T follicular helper cell (primary cell): ENCODE results near the gene STAT1.

Experiments
- DNase-seq: peaks from one replicate; pipeline ENCODE4 v3.0.0-alpha.2; 2020; ENCODE audit warnings: low read depth

Gene STAT1

DNA sequence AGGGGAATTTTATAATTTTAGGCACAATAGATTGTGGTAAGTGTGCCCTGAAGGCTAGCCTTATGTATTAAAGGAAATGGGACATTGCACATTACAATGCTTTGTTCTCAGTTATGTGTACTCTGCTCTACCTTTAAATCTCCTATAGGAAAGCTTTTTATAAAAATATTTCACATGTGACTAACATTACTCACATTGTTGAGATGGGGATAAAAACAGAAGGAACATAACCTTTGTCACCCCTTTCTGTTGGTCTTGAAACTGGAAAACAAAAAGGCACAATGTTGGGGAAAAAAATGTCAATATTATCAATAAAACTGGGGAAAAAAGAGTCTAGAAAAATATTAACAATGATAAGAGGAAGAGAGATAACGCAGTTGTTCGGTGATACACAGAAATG, 17.3 kb upstream of the STAT1 start:
- DNase-seq, result no peak

DNA sequence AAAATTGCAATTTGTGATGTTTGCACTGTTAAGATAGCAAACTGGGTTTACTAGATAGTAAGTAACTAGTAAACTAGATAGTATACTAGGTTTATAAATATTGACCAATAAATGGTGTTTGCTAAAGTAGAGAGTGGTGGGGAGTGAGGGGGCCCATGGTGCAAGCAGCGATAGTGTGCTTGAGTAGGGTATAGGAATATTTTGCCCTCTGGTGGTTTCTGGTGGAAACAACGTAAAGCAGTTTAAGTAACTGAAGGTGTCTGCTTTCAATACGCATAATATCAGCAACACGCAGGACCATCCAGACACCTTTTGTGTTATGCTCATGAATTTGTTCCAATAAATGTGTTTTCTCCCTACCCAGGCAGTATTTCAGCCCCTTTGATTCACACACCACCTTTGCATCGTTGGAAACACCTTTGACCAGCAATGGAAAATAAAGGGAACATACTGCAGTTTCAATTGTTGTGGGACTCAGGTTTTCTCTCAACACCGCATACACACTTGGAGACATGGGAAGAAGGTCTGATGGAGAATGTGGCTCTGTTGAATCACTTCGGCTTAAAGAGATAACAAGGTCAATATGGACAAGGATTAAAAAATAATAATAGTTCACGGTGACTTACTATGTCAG, 16.7 kb upstream of the STAT1 start:
- no peak for DNase-seq

DNA sequence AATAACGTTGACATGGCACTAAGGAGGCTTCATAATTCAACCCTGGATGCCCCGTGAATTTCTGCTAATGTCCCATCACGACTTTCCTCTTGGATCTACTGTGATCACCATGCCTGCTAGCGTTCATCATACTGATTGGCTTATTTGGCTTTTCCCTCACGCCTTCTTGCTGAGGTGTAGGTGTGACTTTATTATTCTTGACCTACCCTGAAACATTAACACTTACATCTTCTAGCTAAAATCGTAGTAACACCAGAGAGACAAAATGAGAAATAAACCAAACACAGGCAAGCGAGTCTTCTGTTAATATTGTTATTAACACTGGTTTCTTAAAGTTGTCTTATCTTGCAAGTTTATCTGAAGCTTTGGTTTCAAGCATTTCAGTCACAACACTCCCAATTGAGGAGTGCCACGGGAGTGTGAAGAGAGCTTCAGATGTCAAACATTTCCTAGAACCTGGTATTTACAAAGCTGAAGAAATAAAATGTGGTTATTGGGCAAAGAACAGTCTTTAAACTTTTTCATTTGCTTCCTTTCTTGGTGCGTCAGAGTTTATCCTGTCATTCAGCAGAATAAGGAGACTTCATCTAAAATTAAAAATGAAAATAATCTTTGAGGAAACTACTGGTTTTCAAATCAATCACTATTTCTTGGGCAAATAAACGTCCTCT, 15.4 kb upstream of the STAT1 start:
- DNase-seq, result no peak

DNA sequence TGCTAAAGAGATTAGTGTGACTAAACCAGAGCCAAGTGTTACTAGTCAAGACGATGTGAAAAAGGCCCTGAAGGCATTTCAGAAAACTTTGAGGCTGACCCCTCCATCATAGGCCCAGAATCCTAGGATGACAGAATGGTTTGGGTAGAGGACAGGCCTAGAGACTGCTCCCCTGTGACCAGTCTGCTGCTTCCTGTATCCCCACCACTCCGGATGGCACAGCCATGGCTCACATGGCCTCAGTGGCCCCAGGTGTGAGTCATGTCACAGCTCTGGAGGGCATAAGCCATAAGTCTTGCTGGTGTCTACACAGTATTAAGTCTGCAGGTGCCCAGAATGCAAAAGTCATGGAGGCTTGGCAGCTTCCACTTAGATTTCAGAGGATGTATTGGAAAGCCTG, 12.4 kb upstream of the STAT1 start:
- DNase-seq, result no peak

DNA sequence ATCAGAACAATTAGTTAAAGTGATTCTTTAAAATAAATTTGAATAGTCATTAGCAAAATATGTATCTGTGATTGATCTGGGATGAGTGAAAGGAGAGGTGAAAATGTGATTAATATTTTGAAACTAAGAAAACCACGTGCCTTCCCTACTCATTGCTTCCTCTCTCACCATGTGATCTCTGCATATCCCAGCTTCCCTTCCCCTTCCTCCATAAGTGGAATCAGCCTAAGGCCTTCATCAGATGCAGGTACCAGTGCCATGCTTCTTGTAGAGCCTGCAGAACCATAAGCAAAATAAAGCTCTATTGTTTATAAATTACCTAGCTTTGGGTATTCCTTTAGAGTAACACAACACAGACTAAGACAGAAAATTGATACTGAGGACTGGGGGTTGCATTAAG, 11.2 kb upstream of the STAT1 start:
- no peak for DNase-seq

DNA sequence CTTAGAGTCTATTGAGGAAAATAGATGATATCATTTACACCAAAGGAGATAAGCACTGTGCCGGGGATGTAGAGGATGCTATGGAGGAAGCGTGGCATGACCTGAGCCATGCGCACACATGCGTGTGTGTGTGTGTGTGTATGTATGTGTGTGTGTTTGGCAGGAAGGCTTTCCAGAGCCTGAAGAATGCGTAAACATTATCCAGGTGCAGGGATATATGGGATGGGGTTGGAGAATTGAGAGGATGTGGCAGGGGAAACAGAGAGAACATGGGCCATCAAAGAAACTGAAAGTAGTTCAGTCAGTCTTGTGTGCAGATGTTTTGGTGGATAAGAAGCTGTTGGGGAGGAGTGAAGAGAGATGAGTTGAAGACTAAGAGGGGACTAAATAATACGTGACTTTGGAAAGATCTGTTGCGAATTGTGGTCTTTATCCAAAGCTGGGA, 9.3 kb upstream of the STAT1 start:
- DNase-seq, result no peak

DNA sequence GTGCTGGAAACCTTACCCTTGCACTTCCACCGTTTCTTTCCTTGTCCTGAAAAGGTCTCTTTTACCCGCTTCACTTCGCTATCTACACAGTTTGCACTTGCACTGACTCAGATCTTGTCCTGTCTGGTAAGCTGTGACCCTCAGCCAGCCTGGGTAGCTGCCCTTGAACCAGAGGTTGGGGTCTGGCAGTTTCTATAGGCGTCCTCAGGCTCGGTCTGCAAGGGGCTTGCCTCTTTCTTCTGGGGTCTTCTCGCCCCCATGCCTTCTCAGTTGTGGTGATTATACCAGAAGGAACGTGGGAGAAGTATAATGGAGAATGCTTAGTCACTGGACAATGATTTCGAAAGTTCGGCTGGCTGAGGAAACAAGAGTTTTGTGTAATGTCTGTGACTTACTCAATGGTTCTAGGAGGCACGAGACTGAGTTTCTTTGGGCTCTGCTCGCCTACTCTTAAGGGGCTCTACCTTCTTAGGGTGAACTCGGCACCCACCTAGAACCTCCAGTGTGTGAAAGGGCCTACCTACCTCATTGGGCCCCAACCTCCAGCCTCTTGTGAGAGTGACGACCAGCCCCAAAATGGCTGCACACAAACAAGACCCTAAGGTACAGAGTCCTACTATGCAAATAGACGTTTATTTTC, 6.9 kb upstream of the STAT1 start:
- no peak for DNase-seq

DNA sequence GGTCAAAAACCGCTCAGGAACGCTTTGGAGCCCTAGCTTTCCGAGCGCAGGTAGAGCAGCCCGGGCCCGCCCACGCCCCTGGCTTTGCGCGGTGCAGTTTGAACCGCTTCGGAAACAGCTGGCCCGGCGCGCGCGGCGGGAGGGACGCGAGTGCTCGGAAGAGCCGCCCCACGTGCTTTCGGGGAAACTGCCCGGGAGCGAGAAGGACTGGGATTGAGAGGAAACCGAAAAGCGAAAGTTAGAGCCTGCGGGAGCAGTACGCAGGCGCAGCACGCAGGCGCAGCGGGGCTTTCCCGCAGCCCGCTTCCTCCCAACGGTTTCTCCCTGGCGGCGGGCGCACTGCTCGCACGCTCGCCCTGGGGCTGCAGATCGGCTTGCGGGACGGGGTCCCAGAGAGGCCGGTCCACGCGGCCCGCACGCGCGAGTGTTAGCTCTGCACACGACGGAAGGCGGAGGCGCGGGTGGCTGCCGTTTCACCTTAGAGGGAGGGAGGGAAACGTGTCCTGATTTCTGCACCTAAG, 6.3 kb upstream of the STAT1 start:
- peak; percentile 85 for DNase-seq

DNA sequence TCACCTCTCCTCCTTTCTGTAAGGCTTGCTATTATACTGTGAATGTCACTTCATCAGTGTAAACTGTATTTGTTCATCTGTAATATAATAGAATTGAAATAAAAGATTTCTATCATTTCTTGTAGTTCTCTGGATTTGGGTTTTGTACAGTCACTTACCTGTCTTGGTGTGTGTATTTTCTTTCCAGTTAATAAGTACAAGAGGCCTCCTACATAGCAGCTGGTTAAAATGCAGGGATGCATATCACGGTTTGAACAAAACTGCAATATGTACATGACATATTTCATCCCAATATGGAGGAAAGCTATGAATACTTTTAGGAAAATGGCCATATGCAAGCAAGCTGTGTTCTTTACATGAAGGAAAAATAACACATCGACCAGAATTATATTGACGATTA, 5.4 kb upstream of the STAT1 start:
- no peak for DNase-seq

DNA sequence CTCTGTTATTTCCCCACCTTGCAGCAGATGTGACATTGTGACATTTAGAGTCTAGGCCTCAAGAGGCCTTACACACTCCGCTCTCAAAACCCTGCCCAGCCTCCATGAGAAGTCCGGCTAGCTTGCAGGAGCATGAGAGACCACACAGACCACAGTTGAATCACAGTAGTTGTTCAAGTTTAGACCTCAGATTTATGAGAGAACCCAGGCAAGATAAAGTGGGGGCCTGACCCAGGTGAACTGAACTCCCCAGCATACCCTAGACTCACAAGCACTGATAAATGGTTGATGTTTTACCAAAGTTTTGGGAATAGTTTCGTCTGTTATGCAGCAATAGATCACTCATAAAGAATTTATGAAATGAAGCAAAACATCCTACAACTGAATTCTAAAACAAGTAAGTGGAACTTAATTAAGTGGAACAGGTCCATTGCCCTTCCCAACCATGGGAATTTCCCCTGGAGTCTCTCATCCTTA, 4.7 kb upstream of the STAT1 start:
- no peak for DNase-seq

DNA sequence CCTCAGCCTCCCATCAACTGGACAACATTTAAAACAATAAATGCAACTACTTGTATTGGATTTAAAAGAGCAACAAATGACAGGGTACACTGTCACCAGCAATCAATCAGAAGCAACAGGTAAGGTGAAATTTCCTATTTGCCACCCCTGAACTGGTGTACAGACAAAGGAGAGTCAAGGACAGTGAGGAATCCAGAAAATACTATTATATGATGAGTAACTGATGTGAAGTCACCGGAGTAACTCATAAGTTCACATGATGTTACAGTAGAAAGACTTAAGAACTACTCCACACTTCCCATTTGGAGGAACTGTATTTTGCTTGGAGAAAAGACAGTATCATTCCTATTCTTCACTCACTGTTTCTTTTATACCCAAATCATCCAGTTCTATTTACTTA, 4.1 kb upstream of the STAT1 start:
- no peak for DNase-seq

DNA sequence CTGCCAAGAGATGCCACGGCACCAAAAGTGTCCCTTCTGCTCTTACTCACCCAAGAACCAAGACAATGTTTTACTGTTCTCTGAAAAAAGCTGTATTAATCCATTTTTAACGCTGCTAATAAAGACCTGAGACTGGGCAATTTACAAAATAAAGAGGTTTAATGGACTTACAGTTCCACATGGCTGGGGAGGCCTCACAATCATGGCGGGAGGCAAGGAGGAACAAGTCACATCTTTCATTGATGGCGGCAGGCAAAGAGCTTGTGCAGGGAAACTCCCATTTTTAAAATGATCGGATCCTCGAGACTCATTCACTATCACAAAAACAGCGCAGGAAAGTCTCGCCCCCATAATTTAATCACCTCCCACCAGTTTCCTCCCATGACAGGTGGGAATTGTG, 1.9 kb upstream of the STAT1 start:
- no peak for DNase-seq

DNA sequence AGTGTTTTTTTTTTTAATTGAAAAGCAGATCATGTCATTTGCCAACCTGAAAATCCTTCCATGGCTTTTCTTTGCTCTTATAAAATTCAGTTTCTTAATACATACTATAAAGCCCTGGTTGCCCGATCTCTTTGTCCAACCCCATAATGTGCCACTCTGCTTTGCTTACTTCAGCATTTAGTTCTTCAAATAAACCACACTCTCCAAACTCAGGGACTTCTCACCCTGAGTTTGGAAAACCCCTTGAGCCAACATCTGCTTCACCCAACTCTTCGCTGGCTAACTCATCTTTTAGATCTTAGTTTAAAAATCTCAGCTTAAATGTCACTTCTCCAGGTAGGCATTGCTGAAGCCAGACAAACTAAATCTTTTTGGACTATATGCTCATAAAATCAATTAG, 1.3 kb upstream of the STAT1 start:
- DNase-seq, result no peak

DNA sequence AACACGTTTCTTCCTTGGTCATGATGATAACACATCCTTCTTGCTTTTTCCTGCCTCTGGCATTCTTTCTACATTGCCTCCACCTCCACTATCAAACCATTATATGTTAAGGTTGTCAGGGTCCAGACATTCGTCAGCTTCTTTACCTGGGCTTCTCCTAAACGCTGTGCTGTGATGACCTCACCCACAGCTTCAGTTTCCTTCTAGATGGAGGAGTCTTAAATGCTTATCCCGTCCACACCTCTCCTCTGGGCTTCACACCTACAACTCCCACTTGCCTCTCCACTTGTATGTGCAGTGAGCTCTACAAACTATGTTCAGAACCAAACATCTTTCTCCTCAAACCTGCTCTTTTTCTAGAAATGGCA, 666 bp upstream of the STAT1 start:
- no peak for DNase-seq

DNA sequence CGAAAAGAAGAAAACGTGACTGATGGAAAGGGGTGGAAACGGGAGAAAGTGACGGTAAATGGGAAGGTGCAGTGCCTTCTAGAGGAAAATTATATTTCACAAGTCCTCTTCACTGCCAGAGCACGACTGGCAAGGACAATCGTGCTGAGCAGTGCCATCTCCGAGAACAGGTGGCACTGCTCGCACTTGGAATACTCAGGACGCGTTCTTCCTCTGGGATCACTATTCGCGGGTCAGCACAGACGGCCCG, 364 bp downstream of the STAT1 start:
- DNase-seq, result no peak

DNA sequence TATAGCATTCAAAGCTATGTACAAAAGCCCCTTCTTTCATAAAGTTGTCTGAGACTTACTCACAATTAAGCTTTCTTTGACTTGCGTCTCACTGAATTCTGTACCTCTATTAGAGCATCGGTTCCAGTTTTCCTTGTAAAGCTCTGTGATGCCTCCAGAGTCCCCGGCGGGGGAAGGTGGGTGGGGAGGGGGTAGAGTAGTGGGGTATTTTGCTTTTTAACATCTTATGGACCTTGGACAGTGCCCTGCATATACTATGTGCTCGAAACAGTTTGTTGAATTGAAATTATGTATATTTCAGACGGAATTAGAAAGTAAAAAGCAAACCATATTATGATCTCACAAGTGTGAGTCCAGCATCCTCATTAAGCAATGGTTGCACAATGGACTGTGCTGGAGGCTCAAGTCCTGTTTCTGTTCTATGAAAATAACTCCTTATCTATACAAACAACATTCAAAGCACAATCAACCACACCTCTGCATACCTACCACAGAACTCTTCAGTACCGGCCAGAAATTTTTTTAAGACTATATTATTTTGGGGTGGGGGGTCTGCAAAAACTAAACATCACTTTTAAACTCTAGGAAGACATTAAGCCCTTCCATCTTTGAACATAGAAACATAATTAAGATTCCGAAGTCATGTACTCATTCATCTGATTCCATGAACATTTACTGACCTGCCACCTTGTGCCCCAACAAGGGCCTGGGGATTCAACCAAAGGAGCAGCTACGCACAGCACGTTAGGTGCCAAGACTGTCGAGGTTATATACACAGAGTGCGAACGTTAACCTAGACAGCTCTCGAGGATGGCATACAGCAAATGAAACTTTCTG, 908 bp downstream of the STAT1 start:
- DNase-seq, result no peak

DNA sequence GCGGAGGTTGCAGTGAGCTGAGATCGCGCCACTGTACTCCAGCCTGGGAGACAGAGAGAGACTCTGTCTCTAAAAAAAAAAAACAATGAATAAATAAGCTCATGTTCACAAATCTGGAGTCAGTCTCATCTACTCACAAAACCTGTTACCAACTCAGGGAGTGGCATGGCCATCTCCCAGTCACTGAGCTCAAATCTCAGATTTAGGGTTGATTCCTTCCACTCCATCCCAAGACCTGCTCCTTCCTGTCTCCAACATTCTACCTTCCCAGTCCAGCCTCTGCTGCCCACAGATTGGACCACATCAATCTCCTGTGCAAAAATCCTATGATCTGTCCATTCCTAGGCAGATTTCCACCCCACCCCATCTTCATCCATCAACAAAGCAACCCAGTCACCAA, 1.6 kb downstream of the STAT1 start:
- DNase-seq, result no peak

DNA sequence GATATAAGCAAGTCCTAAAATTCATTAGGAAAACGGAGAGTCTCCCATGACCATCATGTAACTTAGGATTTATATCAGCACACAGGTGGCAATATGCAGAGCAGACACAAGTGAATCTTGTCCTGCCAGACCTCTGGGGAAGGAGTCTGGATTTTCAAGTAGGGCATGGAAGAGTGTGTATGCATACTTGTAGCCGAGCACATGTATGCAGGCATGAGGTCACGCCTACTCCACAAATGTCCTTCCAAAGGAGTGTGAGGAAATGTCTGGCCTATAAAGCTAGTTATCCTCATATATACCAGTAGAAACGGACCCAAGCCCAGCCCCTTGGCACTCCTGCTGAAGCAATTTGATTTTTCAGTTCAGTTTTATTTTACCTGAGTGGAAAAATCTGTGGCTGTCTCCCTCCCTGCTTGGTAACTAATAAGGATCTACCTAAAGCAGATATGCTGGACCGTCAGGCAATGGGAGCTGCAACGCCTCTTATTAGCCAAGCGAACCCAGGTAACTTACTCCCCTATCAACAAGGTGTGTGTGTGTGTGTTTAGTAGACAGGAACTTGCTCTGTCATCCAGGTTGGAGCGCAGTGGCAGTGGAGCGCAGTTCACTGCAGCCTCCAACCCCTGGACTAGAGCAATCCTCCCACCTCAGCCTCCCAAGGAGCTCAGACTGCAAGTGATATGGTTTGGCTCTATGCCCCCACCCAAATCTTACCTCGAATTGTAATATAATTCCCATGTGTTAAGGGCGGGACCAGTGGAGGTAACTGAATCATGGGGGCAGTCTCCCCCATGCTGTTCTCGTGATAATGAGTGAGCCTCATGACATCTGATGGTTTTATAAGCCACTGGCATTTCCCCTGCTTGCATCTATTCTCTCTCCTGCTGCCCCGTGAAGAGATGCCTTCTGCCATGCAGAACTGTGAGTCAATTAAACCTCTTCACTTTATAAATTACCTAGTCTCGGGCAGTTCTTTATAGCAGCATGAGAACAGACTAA, 2.8 kb downstream of the STAT1 start:
- DNase-seq, result no peak

DNA sequence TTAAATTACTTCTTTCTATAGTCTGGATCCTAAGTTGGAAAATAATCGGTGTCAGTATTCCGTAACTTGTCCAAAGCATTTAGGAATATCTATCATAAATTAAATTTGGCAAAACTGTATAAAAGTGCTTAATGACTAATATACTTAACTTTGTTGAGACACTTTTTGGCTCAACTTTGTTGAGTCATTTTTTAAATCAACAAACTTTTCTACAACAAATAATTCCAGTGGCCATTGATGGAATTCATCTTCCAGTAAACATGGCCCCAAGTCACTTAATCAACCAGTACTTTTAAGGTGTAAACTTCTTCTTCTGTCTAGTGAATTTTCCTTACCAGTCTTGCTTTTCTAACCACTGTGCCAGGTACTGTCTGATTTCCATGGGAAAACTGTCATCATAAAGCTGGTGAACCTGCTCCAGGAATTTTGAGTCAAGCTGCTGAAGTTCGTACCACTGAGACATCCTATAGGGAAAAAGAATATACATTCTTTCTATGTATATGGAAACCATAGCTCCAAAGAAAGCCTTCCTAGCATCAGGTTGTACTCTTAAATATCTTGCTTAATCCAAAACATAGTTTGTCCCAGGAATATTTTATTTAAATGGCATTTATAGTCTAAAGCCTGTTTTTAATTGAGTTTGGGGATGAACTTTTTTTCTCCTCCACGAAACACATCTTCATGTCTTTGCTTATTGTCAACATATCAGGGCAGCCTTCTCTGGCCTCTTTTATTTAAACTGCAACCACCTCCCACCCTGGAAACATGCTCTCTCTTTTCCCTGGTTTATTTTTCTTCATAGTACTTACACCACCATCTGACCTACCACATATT, 4.2 kb downstream of the STAT1 start:
- DNase-seq, result no peak

DNA sequence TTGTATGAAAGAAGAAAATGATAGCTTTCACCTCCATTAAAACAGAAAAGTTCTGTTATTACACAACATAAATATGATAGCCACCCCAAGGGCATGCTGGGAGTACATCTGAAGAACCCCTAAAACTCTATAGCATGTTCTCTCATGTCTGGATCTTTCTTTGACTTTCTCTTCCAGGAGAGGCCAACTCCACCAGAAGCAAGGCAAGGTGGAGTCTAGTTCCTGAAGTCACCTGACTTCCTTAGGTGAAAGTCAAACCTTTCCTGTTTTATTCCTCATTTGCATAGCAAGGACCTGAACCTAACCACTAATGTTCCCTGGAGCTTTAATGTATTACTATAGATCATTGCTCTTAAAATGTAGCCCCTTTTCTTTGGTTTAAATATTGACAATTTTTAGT, 5.7 kb downstream of the STAT1 start:
- no peak for DNase-seq
